Panc1 (cell line): ENCODE measurements around the gene EXOC6B.

Experiments used
- POLR2AphosphoS5 ChIP-seq: IDR thresholded peaks from 2 replicates; pipeline ENCODE4 v1.6.1; 2012; ENCODE audit warnings: mild to moderate bottlenecking, low read depth, low read length, moderate library complexity
- SIN3A ChIP-seq: IDR thresholded peaks from 2 replicates; pipeline ENCODE4 v1.6.1; 2012; ENCODE audit warnings: low read depth, mild to moderate bottlenecking, low read length, moderate library complexity, borderline replicate concordance; ENCODE audit not compliant: insufficient read depth
- TCF7L2 ChIP-seq: IDR thresholded peaks from 2 replicates; pipeline ENCODE4 v1.6.1; 2011; ENCODE audit warnings: mild to moderate bottlenecking, low read depth, low read length, inconsistent platforms
- TF ChIP-seq, protein P1 (sequence below): fragments of 450-650 bp; IDR thresholded peaks from 2 replicates; pipeline ENCODE4 v1.5.1; 2017; ENCODE audit warnings: mild to moderate bottlenecking
- TF ChIP-seq, protein P2 (sequence below), 2 experiments: IDR thresholded peaks; 2 replicates each; pipeline ENCODE4 v1.6.1; 2011 to 2012; ENCODE audit warnings: low read depth in 2 of 2, control low read depth in 1 of 2, low read length in 1 of 2, mild to moderate bottlenecking in 1 of 2, moderate library complexity in 1 of 2; ENCODE audit not compliant: insufficient read depth in 1 of 2

DNA sequence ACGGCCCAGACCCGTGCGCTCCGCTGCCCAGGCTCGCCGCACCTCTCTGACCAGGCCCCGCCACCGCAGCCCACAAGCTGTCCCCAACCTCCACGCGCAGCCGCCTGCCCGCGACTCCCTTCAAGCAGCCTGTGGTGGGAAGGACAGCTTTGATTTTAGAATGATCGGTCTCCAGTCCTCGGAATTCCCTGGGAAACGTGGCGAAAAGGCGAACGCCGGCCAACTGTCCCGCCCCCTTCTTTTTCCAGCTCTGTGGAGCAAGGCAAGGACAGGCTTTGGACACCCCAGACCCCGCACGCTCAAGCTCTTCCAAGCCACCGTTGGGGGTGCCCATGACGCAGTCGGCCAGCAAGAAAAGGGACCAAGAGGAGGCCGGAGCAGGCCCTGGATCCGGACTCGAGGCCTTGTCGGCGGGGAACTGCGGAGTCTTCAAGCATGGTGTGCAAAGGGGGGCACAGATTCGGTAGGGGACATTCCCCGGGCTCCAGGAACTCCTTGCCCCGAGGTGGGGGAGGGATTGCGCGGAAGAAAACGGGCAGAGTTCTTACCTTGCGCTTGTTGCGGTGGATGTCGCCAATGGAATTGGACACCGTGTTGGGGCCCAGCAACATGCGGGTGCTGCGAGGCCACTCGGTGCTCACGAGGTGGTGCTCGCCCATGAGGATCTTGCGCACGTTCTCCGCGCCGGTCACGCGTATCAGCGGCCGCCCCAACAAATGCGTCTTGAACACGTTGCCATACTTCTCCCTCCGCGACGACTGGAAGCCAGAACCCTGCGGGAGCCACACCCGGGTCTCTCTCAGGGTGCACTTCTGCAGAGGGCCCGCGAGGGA is 682.2 kb downstream of the EXOC6B start:
- no peak for TF ChIP-seq TCF7L2
- TF ChIP-seq, protein P1, sequence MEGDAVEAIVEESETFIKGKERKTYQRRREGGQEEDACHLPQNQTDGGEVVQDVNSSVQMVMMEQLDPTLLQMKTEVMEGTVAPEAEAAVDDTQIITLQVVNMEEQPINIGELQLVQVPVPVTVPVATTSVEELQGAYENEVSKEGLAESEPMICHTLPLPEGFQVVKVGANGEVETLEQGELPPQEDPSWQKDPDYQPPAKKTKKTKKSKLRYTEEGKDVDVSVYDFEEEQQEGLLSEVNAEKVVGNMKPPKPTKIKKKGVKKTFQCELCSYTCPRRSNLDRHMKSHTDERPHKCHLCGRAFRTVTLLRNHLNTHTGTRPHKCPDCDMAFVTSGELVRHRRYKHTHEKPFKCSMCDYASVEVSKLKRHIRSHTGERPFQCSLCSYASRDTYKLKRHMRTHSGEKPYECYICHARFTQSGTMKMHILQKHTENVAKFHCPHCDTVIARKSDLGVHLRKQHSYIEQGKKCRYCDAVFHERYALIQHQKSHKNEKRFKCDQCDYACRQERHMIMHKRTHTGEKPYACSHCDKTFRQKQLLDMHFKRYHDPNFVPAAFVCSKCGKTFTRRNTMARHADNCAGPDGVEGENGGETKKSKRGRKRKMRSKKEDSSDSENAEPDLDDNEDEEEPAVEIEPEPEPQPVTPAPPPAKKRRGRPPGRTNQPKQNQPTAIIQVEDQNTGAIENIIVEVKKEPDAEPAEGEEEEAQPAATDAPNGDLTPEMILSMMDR, result no peak
- no peak for TF ChIP-seq SIN3A
- TF ChIP-seq, protein P2, sequence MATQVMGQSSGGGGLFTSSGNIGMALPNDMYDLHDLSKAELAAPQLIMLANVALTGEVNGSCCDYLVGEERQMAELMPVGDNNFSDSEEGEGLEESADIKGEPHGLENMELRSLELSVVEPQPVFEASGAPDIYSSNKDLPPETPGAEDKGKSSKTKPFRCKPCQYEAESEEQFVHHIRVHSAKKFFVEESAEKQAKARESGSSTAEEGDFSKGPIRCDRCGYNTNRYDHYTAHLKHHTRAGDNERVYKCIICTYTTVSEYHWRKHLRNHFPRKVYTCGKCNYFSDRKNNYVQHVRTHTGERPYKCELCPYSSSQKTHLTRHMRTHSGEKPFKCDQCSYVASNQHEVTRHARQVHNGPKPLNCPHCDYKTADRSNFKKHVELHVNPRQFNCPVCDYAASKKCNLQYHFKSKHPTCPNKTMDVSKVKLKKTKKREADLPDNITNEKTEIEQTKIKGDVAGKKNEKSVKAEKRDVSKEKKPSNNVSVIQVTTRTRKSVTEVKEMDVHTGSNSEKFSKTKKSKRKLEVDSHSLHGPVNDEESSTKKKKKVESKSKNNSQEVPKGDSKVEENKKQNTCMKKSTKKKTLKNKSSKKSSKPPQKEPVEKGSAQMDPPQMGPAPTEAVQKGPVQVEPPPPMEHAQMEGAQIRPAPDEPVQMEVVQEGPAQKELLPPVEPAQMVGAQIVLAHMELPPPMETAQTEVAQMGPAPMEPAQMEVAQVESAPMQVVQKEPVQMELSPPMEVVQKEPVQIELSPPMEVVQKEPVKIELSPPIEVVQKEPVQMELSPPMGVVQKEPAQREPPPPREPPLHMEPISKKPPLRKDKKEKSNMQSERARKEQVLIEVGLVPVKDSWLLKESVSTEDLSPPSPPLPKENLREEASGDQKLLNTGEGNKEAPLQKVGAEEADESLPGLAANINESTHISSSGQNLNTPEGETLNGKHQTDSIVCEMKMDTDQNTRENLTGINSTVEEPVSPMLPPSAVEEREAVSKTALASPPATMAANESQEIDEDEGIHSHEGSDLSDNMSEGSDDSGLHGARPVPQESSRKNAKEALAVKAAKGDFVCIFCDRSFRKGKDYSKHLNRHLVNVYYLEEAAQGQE (IDR thresholded peaks at IDR 0.05; ENCODE audit: insufficient read depth in 1 of 2, low read depth in 2 of 2, low read length in 1 of 2), result no peak
- no peak for TF ChIP-seq POLR2AphosphoS5
